COR-L47 (cell line): ENCODE data around the gene SLFN11.
"Not testable (repeated sequence)": the region's sequence is repeated elsewhere in the genome, so short reads cannot be mapped to it uniquely, and the experiment has no call there.

Source experiments
- DNase-seq: peaks from one replicate; lab custom pipeline; 2025; lab: John Stamatoyannopoulos, UW

Gene SLFN11

GRCh38 chr17:35373534-35373983 is at the start of gene SLFN11:
Gene SLFN11, minus strand, starts transcription at chr17:35373621. Its CDS starts 9,814 bp downstream, at chr17:35363807.
- DNase-seq = no peak

GRCh38 chr17:35421069-35421468 is 47.6 kb upstream of the SLFN11 start:
- DNase-seq = not testable (repeated sequence)

DNA sequence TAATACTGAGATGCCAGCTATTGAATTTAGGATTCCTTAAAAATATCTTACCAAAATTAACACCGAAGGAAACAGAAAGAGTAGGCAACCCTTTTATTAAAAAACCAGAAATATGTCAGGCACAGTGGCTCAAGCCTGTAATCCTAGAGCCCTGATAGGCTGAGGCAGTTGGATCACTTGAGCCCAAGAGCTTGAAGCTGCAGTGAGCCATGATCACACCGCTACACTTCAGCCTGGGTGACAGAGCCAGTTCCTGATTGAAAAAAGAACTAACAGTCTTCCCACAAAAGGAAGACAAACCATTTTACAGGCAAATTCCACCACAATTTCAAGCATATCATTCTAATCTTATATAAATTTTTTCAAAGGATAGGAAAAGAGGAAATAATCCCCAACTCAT is 43.2 kb upstream of the SLFN11 start:
- DNase-seq = no peak

GRCh38 chr17:35414707-35415106 is 41.3 kb upstream of the SLFN11 start:
- DNase-seq = not testable (repeated sequence)

DNA sequence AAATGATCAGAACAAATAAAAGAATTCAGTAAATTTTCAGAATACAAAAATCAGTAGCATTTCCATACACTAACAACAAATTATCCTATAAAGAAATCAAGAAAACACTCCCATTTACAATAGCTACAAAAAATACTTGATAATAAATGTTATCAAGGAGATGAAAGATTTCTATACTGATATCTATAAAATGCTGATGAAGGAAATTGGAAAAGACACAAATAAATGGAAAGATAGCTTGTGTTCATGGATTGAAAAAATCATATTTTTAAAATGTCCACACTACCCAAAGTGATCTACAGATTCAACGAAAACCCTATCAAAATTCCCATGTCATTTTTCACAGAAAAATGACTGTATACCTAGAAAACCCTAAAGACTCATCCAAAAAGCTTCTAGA is 40.8 kb upstream of the SLFN11 start:
- no peak for DNase-seq

GRCh38 chr17:35407531-35407930 is 34.1 kb upstream of the SLFN11 start:
- DNase-seq = no peak

DNA sequence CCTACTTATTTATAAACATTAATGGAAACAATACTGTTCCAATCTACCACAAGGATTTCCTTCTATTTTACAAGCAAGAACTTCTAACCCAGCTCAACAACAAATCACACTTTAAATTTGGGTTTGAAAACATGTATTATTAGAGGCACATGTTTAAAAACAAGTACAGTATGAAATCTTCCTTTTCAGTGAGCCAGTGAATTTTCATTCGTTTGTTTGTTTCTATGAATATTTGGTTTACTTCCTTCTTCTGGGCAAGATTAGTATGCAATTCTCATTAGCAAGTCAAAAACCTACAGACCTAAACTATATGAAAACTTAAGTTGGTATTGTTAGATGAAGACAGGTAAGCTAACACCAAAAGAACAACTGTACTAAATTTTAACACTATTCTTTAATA is 33.1 kb upstream of the SLFN11 start:
- DNase-seq = no peak

DNA sequence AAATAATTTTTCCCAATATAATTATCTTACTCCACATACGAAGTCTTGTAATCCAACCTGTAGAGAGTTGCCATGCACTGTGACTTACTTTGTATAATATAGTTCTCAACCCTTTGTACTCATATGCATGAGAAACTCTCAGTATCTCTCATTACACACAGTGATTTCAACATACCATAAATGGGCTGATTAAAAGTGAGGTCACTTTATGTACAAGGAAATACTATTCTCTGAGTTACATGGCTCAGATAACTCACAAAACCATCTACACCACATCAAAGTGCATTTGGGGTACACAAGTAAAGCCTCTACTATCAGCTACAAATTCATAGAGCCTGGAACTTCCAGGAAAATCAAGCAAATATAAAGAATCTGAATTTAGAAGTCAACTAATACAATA is 30.9 kb upstream of the SLFN11 start:
- DNase-seq = no peak

- not testable (repeated sequence) for DNase-seq
These were observed 20.4 kb upstream of the SLFN11 start for GRCh38 chr17:35393783-35394182.

DNA sequence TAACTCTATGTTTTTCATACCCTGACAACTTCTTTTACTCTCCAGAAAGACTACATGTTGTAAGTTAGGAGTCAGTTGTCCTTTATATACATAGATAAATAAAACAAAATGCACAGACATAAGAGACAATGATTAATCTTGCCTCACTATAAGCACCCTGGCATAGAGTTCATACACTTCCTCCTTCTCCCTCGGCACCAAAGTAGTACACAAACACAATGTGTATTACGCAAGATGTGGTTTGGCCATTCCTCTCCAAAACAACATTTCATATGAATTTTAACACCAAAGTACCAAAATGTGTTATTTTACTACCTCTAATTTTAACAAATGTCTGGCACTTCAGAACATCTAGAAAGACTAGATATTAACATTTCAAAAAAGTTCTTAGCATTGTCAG is 17.2 kb upstream of the SLFN11 start:
- DNase-seq = no peak

DNA sequence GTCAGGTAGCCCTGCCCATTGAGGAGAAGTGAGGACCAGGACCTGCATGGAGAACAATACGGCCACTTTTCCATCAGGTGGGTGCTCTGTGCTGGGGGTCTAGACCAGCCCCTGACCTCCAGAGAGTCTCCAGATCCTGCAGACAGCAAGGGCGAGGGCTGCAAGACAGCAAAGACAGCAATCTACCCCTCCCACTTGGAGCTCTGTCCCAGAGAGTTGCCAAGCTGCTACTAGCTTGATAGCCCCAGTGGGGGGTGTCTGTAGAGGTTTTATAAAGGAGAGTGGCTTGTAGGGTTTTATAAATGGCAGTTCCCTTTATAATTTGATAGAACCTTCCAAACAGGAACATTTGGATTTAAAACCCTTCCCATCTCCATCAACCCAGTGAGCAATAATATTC is 16.7 kb upstream of the SLFN11 start:
- DNase-seq = no peak

GRCh38 chr17:35387496-35387895 is 14.1 kb upstream of the SLFN11 start:
- no peak for DNase-seq

GRCh38 chr17:35377706-35378105 is 4.3 kb upstream of the SLFN11 start:
- DNase-seq = no peak

- DNase-seq = no peak
These were observed 3.6 kb upstream of the SLFN11 start for GRCh38 chr17:35377068-35377467.

DNA sequence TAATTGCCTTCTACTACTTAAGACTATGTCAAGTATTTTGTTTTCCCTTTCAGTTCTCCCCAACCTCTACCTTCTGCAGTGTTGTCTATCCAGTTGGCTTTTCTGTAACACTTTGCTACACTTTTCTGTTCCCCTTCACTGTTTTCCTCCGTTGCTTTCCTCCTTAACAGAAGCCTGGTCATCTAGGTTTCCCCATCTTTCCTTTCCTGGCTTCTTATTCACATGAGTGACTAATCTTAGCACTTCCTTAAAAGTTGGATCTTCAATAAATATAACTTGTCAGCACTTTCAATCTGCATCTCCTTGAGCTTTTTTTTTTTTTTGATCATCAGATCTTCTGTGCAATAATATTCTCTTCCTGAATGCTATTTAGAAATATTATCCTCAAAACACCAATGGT is 2.8 kb upstream of the SLFN11 start:
- no peak for DNase-seq

DNA sequence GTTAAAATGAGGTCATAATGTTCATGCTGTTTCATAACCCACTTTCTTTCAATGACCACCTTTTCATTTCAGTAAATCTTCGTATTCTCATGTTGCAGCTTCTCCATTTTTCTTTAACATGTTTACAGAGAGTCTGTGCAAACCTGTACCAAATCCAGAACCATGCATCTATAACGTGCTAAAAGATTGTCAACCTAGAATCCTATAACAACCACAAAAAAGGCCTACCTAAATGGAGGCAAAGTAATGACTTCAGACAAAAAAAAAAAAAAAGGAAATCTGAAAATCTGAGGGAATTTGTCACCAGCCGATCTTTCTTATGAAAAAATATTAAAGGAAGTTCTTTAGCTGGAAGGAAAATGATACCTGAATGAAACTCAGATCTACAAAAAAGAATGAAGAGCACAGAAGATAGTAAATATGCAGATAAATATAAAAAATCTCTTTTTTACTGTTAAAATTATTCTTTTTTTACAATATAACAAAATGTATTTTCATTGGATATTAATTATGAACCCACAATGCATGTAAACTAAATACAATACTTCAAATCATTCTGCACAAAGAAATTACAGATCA is 1.4 kb upstream of the SLFN11 start:
- no peak for DNase-seq

DNA sequence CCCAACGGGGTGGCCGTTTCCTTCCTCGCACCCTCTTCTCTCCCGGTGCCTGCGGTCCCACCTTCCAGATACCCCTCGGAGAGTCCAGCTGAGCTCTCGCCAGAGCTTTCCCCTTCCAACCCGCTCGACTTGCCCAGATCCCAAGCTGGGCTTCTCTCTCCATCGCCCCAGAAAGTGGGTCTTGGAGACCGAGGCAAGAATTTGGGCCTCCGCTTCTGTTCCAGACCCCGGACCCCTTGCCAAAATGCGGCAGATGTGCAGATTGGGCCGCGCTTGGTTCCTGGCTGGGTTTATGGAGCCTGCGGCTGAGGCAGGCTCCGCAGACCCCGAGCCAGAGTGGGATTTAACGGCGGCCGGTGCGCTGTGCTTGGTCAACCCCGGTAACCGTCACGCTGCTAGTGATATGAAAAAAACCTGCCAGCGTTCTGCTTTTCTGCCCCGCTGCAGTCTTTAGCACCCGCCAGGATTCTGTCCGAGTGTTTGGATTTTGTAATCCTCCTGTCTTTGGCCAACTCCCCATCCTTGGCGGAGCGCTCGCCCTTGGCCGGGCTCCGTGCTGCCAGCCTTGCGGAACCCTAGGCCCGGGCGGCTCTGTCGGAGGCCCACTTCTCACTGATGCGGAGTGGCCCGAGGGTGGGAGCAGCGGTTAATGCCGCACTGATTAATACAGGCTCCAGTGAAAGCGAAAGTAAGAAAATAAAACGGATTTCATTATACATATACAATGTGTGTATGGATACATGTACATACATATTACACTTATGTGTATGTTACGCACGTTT is 754 bp upstream of the SLFN11 start:
- DNase-seq = no peak

DNA sequence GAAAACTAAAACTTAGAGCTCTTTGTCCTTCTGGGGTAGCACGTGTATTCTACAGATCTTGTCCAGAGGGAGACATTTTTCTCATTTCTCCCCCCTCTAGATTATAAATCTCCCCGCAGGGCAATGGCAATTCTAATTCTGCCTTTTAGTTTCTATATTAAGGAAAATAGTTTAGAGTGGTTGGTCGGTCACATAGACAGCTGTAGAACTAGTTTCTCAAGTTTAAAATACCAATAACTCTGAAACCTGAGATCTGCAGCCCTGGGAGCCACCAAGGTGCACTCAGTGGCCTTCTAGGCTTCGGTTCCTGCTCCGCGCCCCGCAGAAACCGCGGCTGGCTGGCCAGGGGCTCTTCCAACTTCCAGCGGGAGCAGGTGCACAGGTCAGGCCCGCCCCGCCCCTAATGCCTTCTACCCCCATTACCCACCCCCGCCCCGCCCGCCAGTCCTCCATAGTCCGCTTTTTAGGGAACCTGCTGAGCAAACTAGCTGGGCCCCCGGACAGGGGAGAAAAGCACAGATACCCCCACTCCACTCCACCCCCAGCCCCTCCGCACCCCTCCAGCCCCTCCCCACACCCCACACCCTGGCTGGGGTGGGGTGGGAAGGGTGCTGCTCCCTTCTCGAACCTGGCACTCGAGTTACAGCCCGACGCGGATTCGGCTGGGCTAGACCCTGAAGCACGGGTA is 431 bp downstream of the SLFN11 start:
- no peak for DNase-seq

DNA sequence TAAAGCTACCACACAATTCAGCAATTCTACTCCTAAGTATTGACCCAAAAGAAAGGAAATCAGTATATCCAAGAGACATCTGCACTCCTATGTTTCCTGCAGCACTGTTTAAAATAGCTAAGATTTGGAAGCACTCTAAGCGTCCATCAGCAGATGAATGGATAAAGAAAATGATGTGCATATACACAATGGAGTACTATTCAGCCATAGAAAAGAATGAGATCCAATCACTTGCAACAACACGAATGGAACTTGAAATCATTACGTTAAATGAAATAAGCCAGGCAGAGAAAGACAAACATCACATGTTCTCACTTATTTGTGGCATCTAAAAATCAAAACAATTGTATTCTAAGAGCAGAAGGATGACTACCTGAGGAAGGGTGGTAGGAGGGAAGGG is 1.5 kb downstream of the SLFN11 start:
- DNase-seq = no peak

DNA sequence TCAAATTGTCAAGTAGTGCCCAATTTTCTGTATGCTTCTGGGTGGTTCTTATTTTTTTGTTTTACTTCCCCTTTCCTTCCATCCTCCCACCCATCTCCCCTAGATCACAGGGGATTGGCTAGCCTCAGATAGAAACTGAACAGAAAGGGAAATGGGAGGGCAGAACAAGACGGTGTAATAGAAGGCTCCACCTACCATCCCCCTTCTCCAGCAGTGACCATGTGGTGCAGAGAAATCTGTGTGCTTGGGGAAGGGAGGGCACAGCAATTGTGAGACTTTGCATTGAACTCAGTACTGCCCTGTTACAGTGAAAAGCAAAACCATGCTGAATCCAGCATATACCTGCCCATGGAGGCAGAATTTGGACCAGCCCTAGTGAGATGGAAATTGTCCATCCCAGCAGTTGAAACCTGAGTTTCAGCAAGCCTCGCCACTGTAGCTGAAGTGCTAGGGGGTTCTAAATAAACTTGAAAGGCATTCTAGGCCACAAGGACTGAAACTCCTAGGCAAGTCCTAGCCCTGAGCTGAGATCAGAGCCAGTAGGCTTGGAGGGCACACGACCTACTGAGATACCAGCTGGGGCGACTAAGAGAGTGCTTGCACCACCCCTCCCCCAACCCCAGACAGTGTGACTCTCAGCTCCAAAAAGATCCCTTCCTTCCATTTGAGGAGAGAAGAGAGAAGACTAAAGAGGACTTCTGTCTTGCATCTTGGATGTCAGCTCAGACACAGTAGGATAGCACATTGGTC is 5.2 kb downstream of the SLFN11 start:
- no peak for DNase-seq

DNA sequence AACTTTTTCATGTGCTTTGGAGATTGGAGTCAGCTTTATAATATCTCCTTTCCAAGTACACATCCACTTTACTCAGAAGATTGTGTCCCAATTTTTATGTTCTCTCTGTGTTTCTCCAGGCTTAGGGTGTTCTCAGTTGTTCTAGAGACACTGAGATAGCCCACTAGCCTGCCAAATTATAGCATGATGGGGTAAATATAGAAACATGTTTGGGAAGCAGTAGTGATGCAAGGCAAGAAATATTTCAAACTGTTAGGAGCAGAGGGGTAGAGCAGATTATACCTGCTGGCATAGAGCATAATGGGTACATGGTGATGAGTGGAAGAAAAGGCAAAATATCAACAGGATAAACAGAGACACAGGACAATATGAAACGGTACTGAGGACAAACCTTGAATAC is 12.4 kb downstream of the SLFN11 start:
- DNase-seq = no peak

- DNase-seq = no peak
These were observed 14.0 kb downstream of the SLFN11 start for GRCh38 chr17:35359398-35359797.
